HG03175 (cell line): ENCODE results near the gene PLAC9.
A peak's percentile ranks its signal among the peaks of the same experiment; 100 is the strongest.
"Not testable (repeated sequence)": the region's sequence is repeated elsewhere in the genome, so short reads cannot be mapped to it uniquely, and the experiment has no call there.

Experiments used
- ATAC-seq: cut with Tn5 transposase; IDR thresholded peaks from one replicate; pipeline ENCODE4 v1.9.1; 2021; ENCODE audit warnings: mild to moderate bottlenecking, moderate library complexity; ENCODE audit not compliant: unreplicated experiment

PLAC9 gene

GRCh38 chr10:80137920-80138319 lies 5.4 kb downstream of the PLAC9 start:
- ATAC-seq = no peak

- ATAC-seq = no peak
These were observed 6.7 kb downstream of the PLAC9 start for GRCh38 chr10:80139265-80139664.

- ATAC-seq = no peak
These were observed 7.7 kb downstream of the PLAC9 start for GRCh38 chr10:80140251-80140650.

- ATAC-seq = no peak
These were observed 9.3 kb downstream of the PLAC9 start for GRCh38 chr10:80141696-80142460.

- peak; percentile 48 for ATAC-seq
These were observed 11.7 kb downstream of the PLAC9 start for GRCh38 chr10:80144067-80144695.

GRCh38 chr10:80144696-80145131 lies 12.2 kb downstream of the PLAC9 start:
- peak; percentile 42 for ATAC-seq

- not testable (repeated sequence) for ATAC-seq
These were observed 13.1 kb downstream of the PLAC9 start for GRCh38 chr10:80145406-80146308.

- no peak for ATAC-seq
These were observed 14.4 kb downstream of the PLAC9 start for GRCh38 chr10:80146918-80147317.

GRCh38 chr10:80148166-80148805 lies 15.8 kb downstream of the PLAC9 start:
- ATAC-seq = no peak

- ATAC-seq = no peak
These were observed 16.6 kb downstream of the PLAC9 start for GRCh38 chr10:80149123-80149522.

- no peak for ATAC-seq
These were observed 17.6 kb downstream of the PLAC9 start for GRCh38 chr10:80150172-80150571.

GRCh38 chr10:80152820-80153219 lies 20.3 kb downstream of the PLAC9 start:
- no peak for ATAC-seq

GRCh38 chr10:80153460-80153859 lies 20.9 kb downstream of the PLAC9 start:
- no peak for ATAC-seq

GRCh38 chr10:80154626-80154977 lies 22.1 kb downstream of the PLAC9 start:
- no peak for ATAC-seq

GRCh38 chr10:80154978-80155695 lies 22.6 kb downstream of the PLAC9 start:
- ATAC-seq = no peak

GRCh38 chr10:80155696-80156215 lies 23.2 kb downstream of the PLAC9 start:
- ATAC-seq = no peak

GRCh38 chr10:80156216-80156615 lies 23.7 kb downstream of the PLAC9 start:
- no peak for ATAC-seq

- ATAC-seq = no peak
These were observed 25.0 kb downstream of the PLAC9 start for GRCh38 chr10:80157561-80157960.

GRCh38 chr10:80158126-80158525 lies 25.6 kb downstream of the PLAC9 start:
- ATAC-seq = no peak

- no peak for ATAC-seq
These were observed 26.1 kb downstream of the PLAC9 start for GRCh38 chr10:80158598-80159127.
